IgD-negative memory B cell (primary cell): ENCODE measurements around the gene CTNNBL1. TPM values are rescaled to one million over a fixed set of nuclear protein-coding genes. Genes with fewer than 3 reads are reported as not detected.

Experiments
- H3K27ac Mint-ChIP-seq, 3 donors: one replicate each; pipeline ENCODE4 v1.8.0; 2020 to 2022; ENCODE audit warnings: mild to moderate bottlenecking in 3 of 3, mixed read lengths in 3 of 3, moderate library complexity in 1 of 3
- H3K27me3 Mint-ChIP-seq: one replicate; pipeline ENCODE4 v1.8.0; 2021; ENCODE audit warnings: mixed read lengths
- H3K36me3 Mint-ChIP-seq: one replicate; pipeline ENCODE4 v1.8.0; 2020; ENCODE audit warnings: mild to moderate bottlenecking, mixed read lengths
- H3K4me1 Mint-ChIP-seq, 3 donors: one replicate each; pipeline ENCODE4 v1.8.0; 2020 to 2022; ENCODE audit warnings: mixed read lengths in 3 of 3, mild to moderate bottlenecking in 1 of 3
- H3K4me3 Mint-ChIP-seq, 4 donors: one replicate each; pipeline ENCODE4 v1.8.0; 2020 to 2022; ENCODE audit warnings: mild to moderate bottlenecking in 4 of 4, mixed read lengths in 4 of 4, moderate library complexity in 3 of 4
- H3K9me3 Mint-ChIP-seq, 3 donors: one replicate each; pipeline ENCODE4 v1.8.0; 2020 to 2021; ENCODE audit warnings: mixed read lengths in 3 of 3, mild to moderate bottlenecking in 1 of 3
- polyA plus RNA-seq: library from polyadenylated mRNA; unstranded; fragments of 300-500 nt; fragmentation: Illumina TruSeq; gene quantifications from one replicate; pipeline ENCODE4 v1.2.3, GENCODE V29; 2021

CTNNBL1 gene
- polyA plus RNA-seq, 1 donor from 2014 or later: 119 TPM

- H3K27me3 Mint-ChIP-seq: no peaks in the 10 kb centered on the region
- no peaks in the 10 kb centered on the region for H3K9me3 Mint-ChIP-seq
- H3K4me3 Mint-ChIP-seq: no peak overlapping the region
- peaks cover 6% of the 10 kb centered on the region for H3K36me3 Mint-ChIP-seq
- H3K4me1 Mint-ChIP-seq: peaks cover 8 to 13% (median 11%) of the 10 kb centered on the region in 3 donors
- no peak overlapping the region for H3K27ac Mint-ChIP-seq
Observed at GRCh38 chr20:37729909-37730308, 36.1 kb downstream of the CTNNBL1 start.

DNA sequence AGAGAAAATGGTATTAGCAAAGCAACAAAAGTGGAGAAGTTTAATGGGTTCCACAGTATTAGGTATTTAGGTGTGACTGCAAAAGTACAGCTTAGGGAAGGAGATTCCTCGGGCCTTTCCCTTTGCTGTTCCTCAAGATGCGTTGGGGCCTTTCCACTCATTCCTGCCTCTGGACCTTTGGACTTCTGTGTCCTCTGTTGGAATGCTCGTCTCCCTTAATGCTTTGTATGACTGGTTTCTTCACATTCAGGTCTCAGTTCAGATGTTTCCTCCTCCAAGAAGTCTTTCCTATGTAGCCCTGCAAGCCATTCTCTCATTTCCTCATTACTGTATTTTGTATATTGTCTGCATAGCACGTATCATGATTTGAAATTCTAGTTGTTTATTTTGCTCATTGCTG is 39.6 kb downstream of the CTNNBL1 start:
- Mint-ChIP-seq H3K36me3 (peaks cover 11% of the 10 kb centered on the region), H3K27ac (no peak overlapping the region), H3K9me3 (no peaks in the 10 kb centered on the region), H3K27me3 (no peaks in the 10 kb centered on the region), H3K4me1 (peaks cover 3 to 13% (median 5%) of the 10 kb centered on the region in 3 donors), H3K4me3 (no peak overlapping the region)

- H3K4me3 Mint-ChIP-seq: no peak overlapping the region
- H3K27ac Mint-ChIP-seq: no peak overlapping the region
- H3K36me3 Mint-ChIP-seq: peaks cover 10% of the 10 kb centered on the region
- no peaks in the 10 kb centered on the region for H3K27me3 Mint-ChIP-seq
- H3K4me1 Mint-ChIP-seq: peaks cover 0 to 13% (median 2%) of the 10 kb centered on the region in 3 donors
- no peaks in the 10 kb centered on the region for H3K9me3 Mint-ChIP-seq
Observed at GRCh38 chr20:37734228-37734985, 40.6 kb downstream of the CTNNBL1 start.

- Mint-ChIP-seq H3K36me3 (peaks cover 11% of the 10 kb centered on the region), H3K4me1 (peaks cover 0 to 10% (median 2%) of the 10 kb centered on the region in 3 donors), H3K9me3 (no peaks in the 10 kb centered on the region), H3K4me3 (no peak overlapping the region), H3K27ac (no peak overlapping the region), H3K27me3 (no peaks in the 10 kb centered on the region)
Observed at GRCh38 chr20:37735541-37735940, 41.7 kb downstream of the CTNNBL1 start.

GRCh38 chr20:37736132-37736531 is 42.3 kb downstream of the CTNNBL1 start:
- peaks cover 1 to 12% (median 2%) of the 10 kb centered on the region in 3 donors for H3K4me1 Mint-ChIP-seq
- no peaks in the 10 kb centered on the region for H3K27me3 Mint-ChIP-seq
- no peak overlapping the region for H3K27ac Mint-ChIP-seq
- H3K36me3 Mint-ChIP-seq: peaks cover 11% of the 10 kb centered on the region
- no peaks in the 10 kb centered on the region for H3K9me3 Mint-ChIP-seq
- no peak overlapping the region for H3K4me3 Mint-ChIP-seq

GRCh38 chr20:37737826-37738420 is 44.1 kb downstream of the CTNNBL1 start:
- no peak overlapping the region for H3K27ac Mint-ChIP-seq
- no peaks in the 10 kb centered on the region for H3K27me3 Mint-ChIP-seq
- H3K4me3 Mint-ChIP-seq: no peak overlapping the region
- no peaks in the 10 kb centered on the region for H3K9me3 Mint-ChIP-seq
- peaks cover 1 to 13% (median 2%) of the 10 kb centered on the region in 3 donors for H3K4me1 Mint-ChIP-seq
- H3K36me3 Mint-ChIP-seq: peaks cover 14% of the 10 kb centered on the region

GRCh38 chr20:37741055-37741454 is 47.2 kb downstream of the CTNNBL1 start:
- H3K27me3 Mint-ChIP-seq: peaks cover 2% of the 10 kb centered on the region
- no peak overlapping the region for H3K27ac Mint-ChIP-seq
- H3K36me3 Mint-ChIP-seq: peaks cover 14% of the 10 kb centered on the region
- no peaks in the 10 kb centered on the region for H3K9me3 Mint-ChIP-seq
- H3K4me1 Mint-ChIP-seq: peaks cover 2 to 24% (median 13%) of the 10 kb centered on the region in 3 donors
- no peak overlapping the region for H3K4me3 Mint-ChIP-seq

- Mint-ChIP-seq H3K4me1 (peaks cover 2 to 27% (median 13%) of the 10 kb centered on the region in 3 donors), H3K27ac (no peak overlapping the region), H3K36me3 (peaks cover 16% of the 10 kb centered on the region), H3K27me3 (peaks cover 2% of the 10 kb centered on the region), H3K9me3 (no peaks in the 10 kb centered on the region), H3K4me3 (no peak overlapping the region)
Observed at GRCh38 chr20:37741570-37741969, 47.7 kb downstream of the CTNNBL1 start.

DNA sequence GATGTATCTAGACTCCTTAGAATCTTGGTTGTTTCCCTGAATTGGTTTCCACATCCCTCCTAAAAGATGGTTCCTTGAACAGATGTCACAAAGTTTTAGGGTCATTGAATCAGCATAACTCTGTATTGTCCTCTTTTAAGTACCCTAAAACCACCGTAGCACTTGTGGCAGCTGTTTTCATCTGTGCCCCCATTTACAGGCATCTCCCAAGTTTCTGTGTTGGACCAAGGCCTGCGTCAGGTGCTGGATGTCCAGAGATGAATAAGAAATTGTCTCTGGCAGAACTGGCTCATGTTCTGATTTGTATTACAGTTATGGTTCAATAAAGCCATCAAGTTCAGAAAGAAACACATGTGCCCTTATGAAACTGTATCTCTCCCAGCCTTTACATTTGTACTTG is 48.3 kb downstream of the CTNNBL1 start:
- Mint-ChIP-seq H3K36me3 (peaks cover 16% of the 10 kb centered on the region), H3K4me3 (no peak overlapping the region), H3K27me3 (peaks cover 2% of the 10 kb centered on the region), H3K4me1 (peaks cover 2 to 29% (median 13%) of the 10 kb centered on the region in 3 donors), H3K9me3 (no peaks in the 10 kb centered on the region), H3K27ac (no peak overlapping the region)

DNA sequence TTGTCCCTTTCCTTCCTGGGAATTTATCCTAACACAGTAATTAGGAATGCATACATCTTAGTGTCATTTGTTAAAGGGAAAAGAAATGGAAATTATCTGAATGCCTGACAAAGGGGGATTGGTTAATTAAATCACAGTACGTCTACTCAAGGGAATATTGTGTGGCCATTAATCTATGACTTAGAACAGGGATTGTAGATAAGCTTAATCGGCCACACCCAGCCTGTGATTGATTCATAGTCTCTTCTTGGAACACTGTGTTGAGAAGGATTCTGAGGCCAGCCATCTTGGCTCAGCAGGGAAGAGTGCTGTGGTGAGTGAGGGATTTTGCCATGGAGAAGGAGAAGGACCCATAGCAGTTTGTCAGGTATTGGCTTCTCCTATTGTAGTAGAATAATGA is 50.5 kb downstream of the CTNNBL1 start:
- peaks cover 2% of the 10 kb centered on the region for H3K27me3 Mint-ChIP-seq
- H3K36me3 Mint-ChIP-seq: peaks cover 13% of the 10 kb centered on the region
- H3K4me3 Mint-ChIP-seq: no peak overlapping the region
- H3K4me1 Mint-ChIP-seq: peaks cover 0 to 19% (median 16%) of the 10 kb centered on the region in 3 donors
- no peaks in the 10 kb centered on the region for H3K9me3 Mint-ChIP-seq
- H3K27ac Mint-ChIP-seq: peak overlapping the region in 1 of 3 donors; percentile 3

- Mint-ChIP-seq H3K4me3 (no peak overlapping the region), H3K36me3 (peaks cover 10% of the 10 kb centered on the region), H3K27me3 (peaks cover 2% of the 10 kb centered on the region), H3K9me3 (no peaks in the 10 kb centered on the region), H3K27ac (peak overlapping the region in 1 of 3 donors; percentile 3), H3K4me1 (peaks cover 5 to 21% (median 19%) of the 10 kb centered on the region in 3 donors)
Observed at GRCh38 chr20:37745553-37745952, 51.7 kb downstream of the CTNNBL1 start.

DNA sequence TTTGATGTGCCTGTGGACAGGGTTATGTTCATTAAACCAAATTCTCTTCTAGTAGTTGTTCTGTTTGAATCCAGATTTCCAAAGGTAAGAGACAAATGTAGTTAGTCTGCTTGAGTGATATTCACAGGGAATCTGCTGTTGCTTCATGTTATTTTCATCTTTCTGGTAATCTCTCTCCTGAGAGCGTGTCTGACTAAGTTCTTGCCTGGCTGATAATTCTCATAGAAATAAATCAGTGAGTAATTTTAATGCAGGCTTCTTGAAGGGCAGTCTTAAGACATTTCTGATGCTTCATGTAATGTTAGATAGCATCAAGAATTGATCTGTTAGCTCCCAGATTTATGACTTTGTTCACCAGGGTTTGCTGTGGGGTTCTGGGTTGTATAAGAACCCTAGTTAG is 54.2 kb downstream of the CTNNBL1 start:
- Mint-ChIP-seq H3K27ac (no peak overlapping the region), H3K27me3 (peaks cover 2% of the 10 kb centered on the region), H3K4me1 (peaks cover 5 to 20% (median 16%) of the 10 kb centered on the region in 3 donors), H3K9me3 (no peaks in the 10 kb centered on the region), H3K36me3 (peaks cover 5% of the 10 kb centered on the region), H3K4me3 (no peak overlapping the region)

GRCh38 chr20:37749218-37749617 is 55.4 kb downstream of the CTNNBL1 start:
- no peaks in the 10 kb centered on the region for H3K9me3 Mint-ChIP-seq
- peaks cover 8% of the 10 kb centered on the region for H3K36me3 Mint-ChIP-seq
- H3K27ac Mint-ChIP-seq: peak overlapping the region in 2 of 3 donors; percentile 39 to 67
- no peak overlapping the region for H3K4me3 Mint-ChIP-seq
- peaks cover 2% of the 10 kb centered on the region for H3K27me3 Mint-ChIP-seq
- H3K4me1 Mint-ChIP-seq: peaks cover 5 to 20% (median 18%) of the 10 kb centered on the region in 3 donors

DNA sequence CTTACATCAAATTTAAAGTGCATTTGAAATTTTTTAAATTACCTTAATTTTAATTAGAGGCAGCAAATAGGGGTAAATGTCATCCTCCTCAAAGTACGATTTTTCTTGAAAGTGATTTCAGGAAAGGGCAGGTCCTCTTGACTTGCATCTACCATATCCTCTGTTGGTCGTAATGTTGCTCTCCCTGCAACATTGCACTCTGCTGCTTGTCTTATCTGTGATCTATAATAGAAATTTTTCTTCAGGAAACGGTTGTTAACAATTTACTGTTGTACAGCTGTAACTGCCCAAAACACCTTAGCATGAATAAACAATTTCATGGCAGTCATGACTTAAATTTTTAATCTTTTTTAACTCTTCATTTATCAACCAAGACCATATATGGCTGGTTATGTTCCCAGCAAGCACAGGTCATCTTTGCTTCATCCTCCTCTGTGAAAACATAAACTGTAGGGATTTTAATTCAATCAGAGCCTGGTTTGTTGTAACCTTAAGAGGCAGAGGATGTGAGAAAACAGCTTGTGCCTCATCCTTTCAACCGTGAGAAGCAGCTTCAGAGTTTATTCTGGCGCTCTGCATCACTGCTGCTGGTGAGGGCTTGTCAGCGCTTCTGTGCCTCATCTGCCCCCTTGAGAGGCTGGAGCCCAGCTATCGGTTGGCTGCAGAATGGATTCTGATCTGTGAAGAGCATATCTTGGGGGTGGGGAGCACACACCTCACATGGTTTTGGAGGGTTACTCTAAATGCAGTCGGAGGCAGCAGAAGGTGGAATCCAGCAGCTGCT is 56.0 kb downstream of the CTNNBL1 start:
- H3K36me3 Mint-ChIP-seq: peaks cover 8% of the 10 kb centered on the region
- H3K9me3 Mint-ChIP-seq: no peaks in the 10 kb centered on the region
- H3K27me3 Mint-ChIP-seq: peaks cover 2% of the 10 kb centered on the region
- peak overlapping the region in 2 of 3 donors; percentile 39 to 67 for H3K27ac Mint-ChIP-seq
- peak overlapping the region in 2 of 4 donors; percentile 24 to 57 for H3K4me3 Mint-ChIP-seq
- H3K4me1 Mint-ChIP-seq: peaks cover 5 to 17% (median 17%) of the 10 kb centered on the region in 3 donors

- H3K9me3 Mint-ChIP-seq: no peaks in the 10 kb centered on the region
- H3K4me1 Mint-ChIP-seq: peaks cover 9 to 14% (median 12%) of the 10 kb centered on the region in 3 donors
- peak overlapping the region in 1 of 3 donors; percentile 39 for H3K27ac Mint-ChIP-seq
- H3K4me3 Mint-ChIP-seq: no peak overlapping the region
- no peaks in the 10 kb centered on the region for H3K27me3 Mint-ChIP-seq
- H3K36me3 Mint-ChIP-seq: peaks cover 7% of the 10 kb centered on the region
Observed at GRCh38 chr20:37755665-37756064, 61.8 kb downstream of the CTNNBL1 start.
